HEK293 (cell line): Measurements from ENCODE around the gene ZNF319.

Experiments used
- CTCF ChIA-PET: fragments of 350-600 bp; formaldehyde crosslinking; extraction: SDS; loops from one replicate; lab custom pipeline; 2021; ENCODE audit warnings: antibody characterized with exemption; lab: Yijun Ruan, JAX
- POLR2A ChIA-PET: fragments of 300-600 bp; formaldehyde crosslinking; extraction: SDS; loops from one replicate; lab custom pipeline; 2020; ENCODE audit warnings: antibody characterized with exemption, inconsistent platforms; lab: Yijun Ruan, JAX
- H3K27ac ChIP-seq: fragments of 200-500 bp; sonication (Bioruptor generic); 2 replicates; pipeline ENCODE4 v1.5.1; 2014; ENCODE audit warnings: low read depth, low read length, control low read depth, inconsistent platforms; ENCODE audit errors: extremely low read depth
- H3K36me3 ChIP-seq, 2 experiments: fragments of 200-500 bp in 1 of 2; sonication (Bioruptor generic) in 1 of 2; 1 replicate in 1 of 2; 2 replicates in 1 of 2; pipeline ENCODE4 v1.5.1; 2014 to 2017; ENCODE audit warnings: inconsistent platforms in 2 of 2, low read length in 2 of 2; ENCODE audit not compliant: control insufficient read depth in 2 of 2, insufficient read depth in 1 of 2
- H3K4me1 ChIP-seq: fragments of 200-500 bp; sonication (Bioruptor generic); 2 replicates; pipeline ENCODE4 v1.5.1; 2014; ENCODE audit warnings: mild to moderate bottlenecking, low read length, inconsistent platforms; ENCODE audit not compliant: control insufficient read depth, insufficient read depth
- H3K4me3 ChIP-seq: 2 replicates; pipeline ENCODE4 v1.5.1; 2011; ENCODE audit warnings: low read depth, mild to moderate bottlenecking, control low read depth, low read length, moderate library complexity
- H3K9me3 ChIP-seq: fragments of 200-500 bp; sonication (Bioruptor generic); 2 replicates; pipeline ENCODE4 v1.5.1; 2014; ENCODE audit warnings: low read depth, low read length, inconsistent platforms; ENCODE audit not compliant: control insufficient read depth, insufficient read depth
- GLI4 ChIP-seq: fragments of 450-650 bp; formaldehyde crosslinking; IDR thresholded peaks from 2 replicates; pipeline ENCODE4 v1.5.1; 2016; ENCODE audit warnings: missing biosample characterization, missing genetic modification characterization
- GLIS1 ChIP-seq: fragments of 450-650 bp; formaldehyde crosslinking; IDR thresholded peaks from 2 replicates; pipeline ENCODE4 v1.5.1; 2016; ENCODE audit warnings: missing biosample characterization, missing genetic modification characterization
- INSM2 ChIP-seq: fragments of 450-650 bp; formaldehyde crosslinking; IDR thresholded peaks from 2 replicates; pipeline ENCODE4 v1.5.1; 2016; ENCODE audit warnings: missing biosample characterization, missing genetic modification characterization
- OSR2 ChIP-seq: fragments of 450-650 bp; formaldehyde crosslinking; IDR thresholded peaks from 2 replicates; pipeline ENCODE4 v1.5.1; 2016; ENCODE audit warnings: missing biosample characterization, missing genetic modification characterization
- PATZ1 ChIP-seq: fragments of 450-650 bp; formaldehyde crosslinking; IDR thresholded peaks from 2 replicates; pipeline ENCODE4 v1.5.1; 2016; ENCODE audit warnings: missing biosample characterization, missing genetic modification characterization
- PRDM10 ChIP-seq: fragments of 450-650 bp; formaldehyde crosslinking; IDR thresholded peaks from 2 replicates; pipeline ENCODE4 v1.5.1; 2016; ENCODE audit warnings: missing biosample characterization, missing genetic modification characterization
- ZBTB17 ChIP-seq: fragments of 450-650 bp; formaldehyde crosslinking; IDR thresholded peaks from 2 replicates; pipeline ENCODE4 v1.5.1; 2016; ENCODE audit warnings: missing biosample characterization, missing genetic modification characterization
- ZNF132 ChIP-seq: fragments of 450-650 bp; formaldehyde crosslinking; IDR thresholded peaks from 2 replicates; pipeline ENCODE4 v1.5.1; 2017; ENCODE audit warnings: missing biosample characterization, missing genetic modification characterization, borderline replicate concordance
- ZNF2 ChIP-seq: fragments of 450-650 bp; formaldehyde crosslinking; IDR thresholded peaks from 2 replicates; pipeline ENCODE4 v1.5.1; 2016; ENCODE audit warnings: missing biosample characterization, missing genetic modification characterization
- ZNF23 ChIP-seq: fragments of 450-650 bp; formaldehyde crosslinking; IDR thresholded peaks from 2 replicates; pipeline ENCODE4 v1.5.1; 2016; ENCODE audit warnings: missing biosample characterization, missing genetic modification characterization, borderline replicate concordance
- ZNF394 ChIP-seq: fragments of 450-650 bp; formaldehyde crosslinking; IDR thresholded peaks from 2 replicates; pipeline ENCODE4 v1.5.1; 2016; ENCODE audit warnings: missing biosample characterization, missing genetic modification characterization, mild to moderate bottlenecking, moderate library complexity, borderline replicate concordance
- ZNF558 ChIP-seq: fragments of 450-650 bp; formaldehyde crosslinking; IDR thresholded peaks from 2 replicates; pipeline ENCODE4 v1.5.1; 2016; ENCODE audit warnings: missing biosample characterization, missing genetic modification characterization
- ZNF621 ChIP-seq: fragments of 450-650 bp; formaldehyde crosslinking; IDR thresholded peaks from 2 replicates; pipeline ENCODE4 v1.5.1; 2017; ENCODE audit warnings: missing biosample characterization, missing genetic modification characterization
- ZNF654 ChIP-seq: fragments of 450-650 bp; formaldehyde crosslinking; IDR thresholded peaks from 2 replicates; pipeline ENCODE4 v1.5.1; 2016; ENCODE audit warnings: low read depth, missing biosample characterization, missing genetic modification characterization
- ZNF664 ChIP-seq: fragments of 450-650 bp; formaldehyde crosslinking; IDR thresholded peaks from 2 replicates; pipeline ENCODE4 v1.5.1; 2016; ENCODE audit warnings: missing biosample characterization, missing genetic modification characterization
- ZNF843 ChIP-seq: fragments of 450-650 bp; formaldehyde crosslinking; IDR thresholded peaks from 2 replicates; pipeline ENCODE4 v1.5.1; 2016; ENCODE audit warnings: missing biosample characterization, missing genetic modification characterization
- TF ChIP-seq, protein P1 (sequence below): fragments of 450-650 bp; formaldehyde crosslinking; IDR thresholded peaks from 2 replicates; pipeline ENCODE4 v1.5.1; 2016; ENCODE audit warnings: missing biosample characterization, missing genetic modification characterization, borderline replicate concordance
- TF ChIP-seq, protein P2 (sequence below): fragments of 450-650 bp; formaldehyde crosslinking; IDR thresholded peaks from 2 replicates; pipeline ENCODE4 v1.5.1; 2016; ENCODE audit warnings: missing biosample characterization, missing genetic modification characterization
- TF ChIP-seq, protein P3 (sequence below): fragments of 450-650 bp; formaldehyde crosslinking; IDR thresholded peaks from 2 replicates; pipeline ENCODE4 v1.5.1; 2016; ENCODE audit warnings: missing biosample characterization, missing genetic modification characterization
- TF ChIP-seq, protein P4 (sequence below): fragments of 450-650 bp; formaldehyde crosslinking; IDR thresholded peaks from 2 replicates; pipeline ENCODE4 v1.5.1; 2016; ENCODE audit warnings: missing biosample characterization, missing genetic modification characterization

ZNF319 gene

DNA sequence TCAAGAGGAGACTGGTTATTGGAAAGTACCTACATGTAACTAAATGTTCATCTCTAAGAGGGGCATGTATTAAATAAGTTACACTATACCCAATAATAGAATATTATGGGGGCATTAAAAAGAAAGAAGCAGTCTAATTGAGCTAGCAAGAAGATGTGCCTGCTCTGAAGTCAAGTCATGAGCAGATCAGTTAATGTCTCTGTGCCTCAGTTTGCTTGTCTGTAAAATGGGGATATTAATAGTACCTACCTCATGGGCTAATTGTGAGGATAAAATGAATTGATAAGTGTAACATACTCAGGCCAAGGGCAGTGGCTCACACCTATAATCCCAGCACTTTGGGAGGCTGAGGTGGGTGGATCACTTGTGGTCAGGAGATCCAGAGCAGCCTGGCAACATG lies 32.6 kb downstream of the ZNF319 start (continued):
- TF ChIP-seq, protein P1, sequence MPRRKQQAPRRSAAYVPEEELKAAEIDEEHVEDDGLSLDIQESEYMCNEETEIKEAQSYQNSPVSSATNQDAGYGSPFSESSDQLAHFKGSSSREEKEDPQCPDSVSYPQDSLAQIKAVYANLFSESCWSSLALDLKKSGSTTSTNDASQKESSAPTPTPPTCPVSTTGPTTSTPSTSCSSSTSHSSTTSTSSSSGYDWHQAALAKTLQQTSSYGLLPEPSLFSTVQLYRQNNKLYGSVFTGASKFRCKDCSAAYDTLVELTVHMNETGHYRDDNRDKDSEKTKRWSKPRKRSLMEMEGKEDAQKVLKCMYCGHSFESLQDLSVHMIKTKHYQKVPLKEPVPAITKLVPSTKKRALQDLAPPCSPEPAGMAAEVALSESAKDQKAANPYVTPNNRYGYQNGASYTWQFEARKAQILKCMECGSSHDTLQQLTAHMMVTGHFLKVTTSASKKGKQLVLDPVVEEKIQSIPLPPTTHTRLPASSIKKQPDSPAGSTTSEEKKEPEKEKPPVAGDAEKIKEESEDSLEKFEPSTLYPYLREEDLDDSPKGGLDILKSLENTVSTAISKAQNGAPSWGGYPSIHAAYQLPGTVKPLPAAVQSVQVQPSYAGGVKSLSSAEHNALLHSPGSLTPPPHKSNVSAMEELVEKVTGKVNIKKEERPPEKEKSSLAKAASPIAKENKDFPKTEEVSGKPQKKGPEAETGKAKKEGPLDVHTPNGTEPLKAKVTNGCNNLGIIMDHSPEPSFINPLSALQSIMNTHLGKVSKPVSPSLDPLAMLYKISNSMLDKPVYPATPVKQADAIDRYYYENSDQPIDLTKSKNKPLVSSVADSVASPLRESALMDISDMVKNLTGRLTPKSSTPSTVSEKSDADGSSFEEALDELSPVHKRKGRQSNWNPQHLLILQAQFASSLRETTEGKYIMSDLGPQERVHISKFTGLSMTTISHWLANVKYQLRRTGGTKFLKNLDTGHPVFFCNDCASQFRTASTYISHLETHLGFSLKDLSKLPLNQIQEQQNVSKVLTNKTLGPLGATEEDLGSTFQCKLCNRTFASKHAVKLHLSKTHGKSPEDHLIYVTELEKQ (tag by site-specific recombination): no peak
- TF ChIP-seq ZNF621 (tag by site-specific recombination): no peak

GRCh38 chr16:57966986-57967385 lies 33.5 kb downstream of the ZNF319 start:
- Histone ChIP-seq H3K4me3 (no peak overlapping the region), H3K9me3 (no peaks in the 10 kb centered on the region), H3K4me1 (no peaks in the 10 kb centered on the region), H3K27ac (no peak overlapping the region), H3K36me3 (no peaks in the 10 kb centered on the region)
- TF ChIP-seq, protein P2, sequence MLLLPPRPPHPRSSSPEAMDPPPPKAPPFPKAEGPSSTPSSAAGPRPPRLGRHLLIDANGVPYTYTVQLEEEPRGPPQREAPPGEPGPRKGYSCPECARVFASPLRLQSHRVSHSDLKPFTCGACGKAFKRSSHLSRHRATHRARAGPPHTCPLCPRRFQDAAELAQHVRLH (tag by site-specific recombination): no peak
- TF ChIP-seq ZNF132: no peak
- TF ChIP-seq ZNF843 (tag by site-specific recombination): no peak
- TF ChIP-seq ZNF23: no peak
- no peak for TF ChIP-seq OSR2
- TF ChIP-seq ZNF2 (tag by site-specific recombination): no peak
- TF ChIP-seq ZNF558 (tag by site-specific recombination): no peak
- no peak for TF ChIP-seq PATZ1 (tag by site-specific recombination)
- TF ChIP-seq ZNF394: no peak
- TF ChIP-seq GLI4: no peak
- TF ChIP-seq PRDM10 (tag by site-specific recombination): no peak
- no peak for TF ChIP-seq ZNF654
- CTCF ChIA-PET: interaction anchor here (0.7 kb wide), 1 partner anchor 48 kb away, joined by 3 read pairs; no protein-coding TSS in a partner anchor
- POLR2A ChIA-PET: no interaction called here

DNA sequence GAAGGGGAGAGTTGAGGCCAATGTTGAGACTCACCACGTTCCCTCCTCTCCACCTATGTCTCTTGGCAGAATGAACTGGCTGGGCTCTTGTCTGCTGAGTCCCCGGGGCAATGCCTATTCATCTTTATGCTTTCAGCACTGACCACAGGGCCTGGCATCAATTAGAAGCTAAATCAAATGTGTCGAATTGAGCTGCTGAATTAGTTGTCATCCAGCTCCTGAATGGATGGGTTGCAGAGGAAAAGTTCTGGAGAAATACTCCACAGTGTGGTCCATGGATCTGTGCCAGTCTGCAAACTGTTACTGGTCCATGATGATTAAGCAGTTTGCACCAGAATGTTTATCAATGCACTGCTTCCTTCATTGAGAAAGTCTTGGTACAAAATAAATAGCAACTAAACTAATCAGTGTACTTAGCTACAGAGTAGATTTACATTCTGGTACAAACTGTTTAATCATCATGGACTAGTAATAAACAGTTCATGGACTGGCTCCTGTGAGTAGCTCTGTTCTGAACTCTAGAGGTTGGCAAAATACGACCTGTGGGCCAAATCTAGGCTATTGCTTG lies 34.2 kb downstream of the ZNF319 start:
- ChIA-PET POLR2A (no interaction called here), CTCF (no interaction called here)
- Histone ChIP-seq H3K36me3 (no peaks in the 10 kb centered on the region), H3K4me1 (no peaks in the 10 kb centered on the region), H3K4me3 (no peak overlapping the region), H3K27ac (no peak overlapping the region), H3K9me3 (no peaks in the 10 kb centered on the region)
- TF ChIP-seq GLIS1 (no peak), ZBTB17 (tag by site-specific recombination) (peak; percentile 22; the same call in 1 of the 2 replicates), ZNF664 (tag by site-specific recombination) (peak; percentile 67; the same call in 1 of the 2 replicates), INSM2 (no peak)
- TF ChIP-seq, protein P3, sequence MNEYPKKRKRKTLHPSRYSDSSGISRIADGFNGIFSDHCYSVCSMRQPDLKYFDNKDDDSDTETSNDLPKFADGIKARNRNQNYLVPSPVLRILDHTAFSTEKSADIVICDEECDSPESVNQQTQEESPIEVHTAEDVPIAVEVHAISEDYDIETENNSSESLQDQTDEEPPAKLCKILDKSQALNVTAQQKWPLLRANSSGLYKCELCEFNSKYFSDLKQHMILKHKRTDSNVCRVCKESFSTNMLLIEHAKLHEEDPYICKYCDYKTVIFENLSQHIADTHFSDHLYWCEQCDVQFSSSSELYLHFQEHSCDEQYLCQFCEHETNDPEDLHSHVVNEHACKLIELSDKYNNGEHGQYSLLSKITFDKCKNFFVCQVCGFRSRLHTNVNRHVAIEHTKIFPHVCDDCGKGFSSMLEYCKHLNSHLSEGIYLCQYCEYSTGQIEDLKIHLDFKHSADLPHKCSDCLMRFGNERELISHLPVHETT: no peak
- TF ChIP-seq, protein P4, sequence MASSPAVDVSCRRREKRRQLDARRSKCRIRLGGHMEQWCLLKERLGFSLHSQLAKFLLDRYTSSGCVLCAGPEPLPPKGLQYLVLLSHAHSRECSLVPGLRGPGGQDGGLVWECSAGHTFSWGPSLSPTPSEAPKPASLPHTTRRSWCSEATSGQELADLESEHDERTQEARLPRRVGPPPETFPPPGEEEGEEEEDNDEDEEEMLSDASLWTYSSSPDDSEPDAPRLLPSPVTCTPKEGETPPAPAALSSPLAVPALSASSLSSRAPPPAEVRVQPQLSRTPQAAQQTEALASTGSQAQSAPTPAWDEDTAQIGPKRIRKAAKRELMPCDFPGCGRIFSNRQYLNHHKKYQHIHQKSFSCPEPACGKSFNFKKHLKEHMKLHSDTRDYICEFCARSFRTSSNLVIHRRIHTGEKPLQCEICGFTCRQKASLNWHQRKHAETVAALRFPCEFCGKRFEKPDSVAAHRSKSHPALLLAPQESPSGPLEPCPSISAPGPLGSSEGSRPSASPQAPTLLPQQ: no peak
